Stimulated activated CD8-positive, alpha-beta memory T cell treated with anti-CD3 and anti-CD28 coated beads, Interleukin-15, amount 100 ng/mL, for 24 hours (primary cell): ENCODE results near the gene POC5.

Experiments
- DNase-seq: peaks from one replicate; pipeline ENCODE4 v3.0.0-alpha.2; 2020; ENCODE audit warnings: low read depth

POC5 gene

GRCh38 chr5:75659791-75660450 lies 57.3 kb downstream of the POC5 start:
- no peak for DNase-seq

- no peak for DNase-seq
Observed at GRCh38 chr5:75656311-75657003, 60.8 kb downstream of the POC5 start.

GRCh38 chr5:75654693-75655295 lies 62.4 kb downstream of the POC5 start:
- no peak for DNase-seq

- no peak for DNase-seq
Observed at GRCh38 chr5:75653521-75653920, 63.7 kb downstream of the POC5 start.

- no peak for DNase-seq
Observed at GRCh38 chr5:75651575-75652238, 65.5 kb downstream of the POC5 start.

GRCh38 chr5:75648712-75649111 lies 68.5 kb downstream of the POC5 start:
- no peak for DNase-seq

GRCh38 chr5:75640826-75641225 lies 76.4 kb downstream of the POC5 start:
- DNase-seq = no peak

GRCh38 chr5:75640395-75640794 lies 76.8 kb downstream of the POC5 start:
- no peak for DNase-seq

- DNase-seq = no peak
Observed at GRCh38 chr5:75639535-75640311, 77.5 kb downstream of the POC5 start.

- DNase-seq = no peak
Observed at GRCh38 chr5:75637949-75638348, 79.3 kb downstream of the POC5 start.

GRCh38 chr5:75632321-75632720 lies 84.9 kb downstream of the POC5 start:
- no peak for DNase-seq

GRCh38 chr5:75630875-75631274 lies 86.4 kb downstream of the POC5 start:
- DNase-seq = no peak

- DNase-seq = no peak
Observed at GRCh38 chr5:75627801-75628200, 89.4 kb downstream of the POC5 start.

GRCh38 chr5:75626959-75627358 lies 90.3 kb downstream of the POC5 start:
- DNase-seq = no peak
